Measurements from ENCODE around the gene MACROH2A1.

DNA sequence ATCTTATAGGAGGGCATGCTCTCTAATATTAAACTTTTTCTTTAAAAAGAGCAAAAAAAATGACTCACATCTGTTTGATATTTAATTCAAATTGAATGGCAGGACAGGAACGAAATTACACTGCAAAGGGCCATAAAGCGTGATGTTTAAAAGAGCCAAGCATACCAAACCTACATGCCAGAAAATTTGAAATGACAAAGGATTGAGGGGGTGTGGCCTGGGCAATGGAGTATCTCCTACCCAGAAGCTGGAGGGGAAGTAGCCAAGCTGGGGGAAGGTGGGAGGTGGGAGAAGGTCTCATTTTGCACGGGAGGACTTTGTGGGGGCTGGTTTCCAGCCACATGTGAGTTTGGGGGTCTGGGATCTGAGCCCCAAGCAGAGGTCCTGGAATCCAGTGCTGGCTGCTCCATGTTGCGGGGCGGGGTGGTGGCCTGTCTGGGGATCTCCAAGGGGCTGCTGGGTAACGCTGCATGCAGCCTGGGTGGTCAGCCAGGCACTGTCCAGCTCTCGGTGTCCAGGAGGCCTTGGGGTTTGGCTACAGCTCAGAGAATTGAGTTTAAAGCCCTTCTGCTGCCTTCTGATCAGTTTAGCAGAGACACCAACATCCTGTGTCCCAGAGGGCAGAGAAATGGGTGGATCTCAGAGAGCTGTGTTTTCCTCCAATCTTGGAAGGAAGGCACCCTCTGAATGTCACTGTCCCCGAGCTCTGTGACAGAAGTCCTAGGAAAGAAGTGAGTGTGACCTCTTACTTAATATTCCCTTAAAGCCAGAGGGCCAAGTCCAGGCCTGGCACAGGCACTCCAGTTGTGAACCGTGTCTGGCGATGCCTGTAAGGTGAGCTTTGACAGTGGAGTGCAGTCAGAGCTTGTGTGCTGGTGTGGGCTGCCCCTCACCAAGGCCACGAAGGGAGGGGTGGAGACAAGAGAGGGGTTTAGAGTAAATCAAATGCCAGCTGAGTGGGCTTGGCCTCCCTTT, 40.5 kb upstream of the MACROH2A1 start:
- TF ChIP-seq EZH2 (IDR thresholded peaks at IDR 0.05; ENCODE audit: insufficient read depth, poor library complexity, severe bottlenecking) (no peak), EZH2phosphoT487 (IDR thresholded peaks at IDR 0.05; ENCODE audit: insufficient read depth, low read depth) (no peak)
